Measurements from ENCODE around the gene TIPRL. TPM values are rescaled to one million over a fixed set of nuclear protein-coding genes. Genes with fewer than 3 reads are reported as not detected.
A peak's percentile ranks its signal among the peaks of the same experiment; 100 is the strongest.

TIPRL gene
- total and polyA plus RNA-seq, 9 of the 15 experiments (the other 6 are each of a cell fraction or from before 2014, with no cell fraction given): 41.4 to 90.2 (median 69.9) TPM

DNA sequence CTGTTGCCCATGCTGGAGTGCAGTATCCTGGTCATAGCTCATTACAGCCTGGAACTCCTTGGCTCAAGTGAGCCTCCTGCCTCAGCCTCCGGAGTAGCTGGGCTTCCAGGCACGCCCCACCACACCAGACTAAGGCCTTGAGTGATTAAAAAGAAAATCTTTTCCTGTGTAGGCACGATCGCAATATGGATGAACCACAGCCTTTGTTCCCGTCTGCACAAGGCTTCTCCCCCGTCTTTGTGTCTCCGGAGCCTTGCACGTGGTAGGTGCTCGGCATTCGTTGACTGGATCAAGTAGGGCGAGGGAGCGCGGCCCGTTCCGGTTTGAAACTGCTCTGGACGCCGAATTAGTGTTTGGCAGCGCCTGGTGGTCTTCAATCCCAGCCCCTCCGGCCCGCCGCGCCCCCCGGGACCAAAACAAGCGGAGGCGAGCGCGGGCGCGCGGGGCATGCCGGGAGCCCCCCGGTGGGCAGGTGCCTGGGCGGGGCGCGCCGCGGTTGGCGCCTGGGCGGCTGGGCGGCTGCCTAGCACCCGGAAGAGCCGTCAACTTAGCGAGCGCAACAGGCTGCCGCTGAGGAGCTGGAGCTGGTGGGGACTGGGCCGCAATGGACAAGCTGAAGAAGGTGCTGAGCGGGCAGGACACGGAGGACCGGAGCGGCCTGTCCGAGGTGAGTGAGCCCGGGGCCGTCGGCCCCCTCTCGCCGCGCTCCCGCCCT is 46.9 kb downstream of the TIPRL start, which contains the start of gene SFT2D2 (continued):
- TF ChIP-seq, protein P1, sequence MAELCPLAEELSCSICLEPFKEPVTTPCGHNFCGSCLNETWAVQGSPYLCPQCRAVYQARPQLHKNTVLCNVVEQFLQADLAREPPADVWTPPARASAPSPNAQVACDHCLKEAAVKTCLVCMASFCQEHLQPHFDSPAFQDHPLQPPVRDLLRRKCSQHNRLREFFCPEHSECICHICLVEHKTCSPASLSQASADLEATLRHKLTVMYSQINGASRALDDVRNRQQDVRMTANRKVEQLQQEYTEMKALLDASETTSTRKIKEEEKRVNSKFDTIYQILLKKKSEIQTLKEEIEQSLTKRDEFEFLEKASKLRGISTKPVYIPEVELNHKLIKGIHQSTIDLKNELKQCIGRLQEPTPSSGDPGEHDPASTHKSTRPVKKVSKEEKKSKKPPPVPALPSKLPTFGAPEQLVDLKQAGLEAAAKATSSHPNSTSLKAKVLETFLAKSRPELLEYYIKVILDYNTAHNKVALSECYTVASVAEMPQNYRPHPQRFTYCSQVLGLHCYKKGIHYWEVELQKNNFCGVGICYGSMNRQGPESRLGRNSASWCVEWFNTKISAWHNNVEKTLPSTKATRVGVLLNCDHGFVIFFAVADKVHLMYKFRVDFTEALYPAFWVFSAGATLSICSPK (IDR thresholded peaks at IDR 0.05; ENCODE audit: borderline replicate concordance): no peak
- TF ChIP-seq BRF1 (IDR thresholded peaks at IDR 0.05; ENCODE audit: borderline replicate concordance, extremely low read depth, insufficient read length) (no peak), MTA2 (IDR thresholded peaks at IDR 0.05; ENCODE audit: low read depth) (0 out of 2 replicates have a peak, but pooled peaks have one; percentile 8), HDAC3 (IDR thresholded peaks at IDR 0.05; ENCODE audit: borderline replicate concordance, partially characterized antibody) (no peak), FUS (optimal IDR thresholded peaks at IDR 0.05; ENCODE audit: low read depth, low read length) (no peak), ZNF77 (CRISPR knock-in tag; IDR thresholded peaks at IDR 0.05) (no peak), HNRNPUL1 (IDR thresholded peaks at IDR 0.05; ENCODE audit: low read length) (no peak), ARNT (IDR thresholded peaks at IDR 0.05) (0 out of 4 replicates have a peak, but pooled peaks of 1 of the 2 experiments have one; percentile 61), ZNF324 (CRISPR knock-in tag; IDR thresholded peaks at IDR 0.05) (no peak), ARID2 (IDR thresholded peaks at IDR 0.05) (no peak), TCF7 (IDR thresholded peaks at IDR 0.05; ENCODE audit: borderline replicate concordance) (peak; percentile 66; the same call in 1 of the 2 replicates)
- TF ChIP-seq, protein P2, sequence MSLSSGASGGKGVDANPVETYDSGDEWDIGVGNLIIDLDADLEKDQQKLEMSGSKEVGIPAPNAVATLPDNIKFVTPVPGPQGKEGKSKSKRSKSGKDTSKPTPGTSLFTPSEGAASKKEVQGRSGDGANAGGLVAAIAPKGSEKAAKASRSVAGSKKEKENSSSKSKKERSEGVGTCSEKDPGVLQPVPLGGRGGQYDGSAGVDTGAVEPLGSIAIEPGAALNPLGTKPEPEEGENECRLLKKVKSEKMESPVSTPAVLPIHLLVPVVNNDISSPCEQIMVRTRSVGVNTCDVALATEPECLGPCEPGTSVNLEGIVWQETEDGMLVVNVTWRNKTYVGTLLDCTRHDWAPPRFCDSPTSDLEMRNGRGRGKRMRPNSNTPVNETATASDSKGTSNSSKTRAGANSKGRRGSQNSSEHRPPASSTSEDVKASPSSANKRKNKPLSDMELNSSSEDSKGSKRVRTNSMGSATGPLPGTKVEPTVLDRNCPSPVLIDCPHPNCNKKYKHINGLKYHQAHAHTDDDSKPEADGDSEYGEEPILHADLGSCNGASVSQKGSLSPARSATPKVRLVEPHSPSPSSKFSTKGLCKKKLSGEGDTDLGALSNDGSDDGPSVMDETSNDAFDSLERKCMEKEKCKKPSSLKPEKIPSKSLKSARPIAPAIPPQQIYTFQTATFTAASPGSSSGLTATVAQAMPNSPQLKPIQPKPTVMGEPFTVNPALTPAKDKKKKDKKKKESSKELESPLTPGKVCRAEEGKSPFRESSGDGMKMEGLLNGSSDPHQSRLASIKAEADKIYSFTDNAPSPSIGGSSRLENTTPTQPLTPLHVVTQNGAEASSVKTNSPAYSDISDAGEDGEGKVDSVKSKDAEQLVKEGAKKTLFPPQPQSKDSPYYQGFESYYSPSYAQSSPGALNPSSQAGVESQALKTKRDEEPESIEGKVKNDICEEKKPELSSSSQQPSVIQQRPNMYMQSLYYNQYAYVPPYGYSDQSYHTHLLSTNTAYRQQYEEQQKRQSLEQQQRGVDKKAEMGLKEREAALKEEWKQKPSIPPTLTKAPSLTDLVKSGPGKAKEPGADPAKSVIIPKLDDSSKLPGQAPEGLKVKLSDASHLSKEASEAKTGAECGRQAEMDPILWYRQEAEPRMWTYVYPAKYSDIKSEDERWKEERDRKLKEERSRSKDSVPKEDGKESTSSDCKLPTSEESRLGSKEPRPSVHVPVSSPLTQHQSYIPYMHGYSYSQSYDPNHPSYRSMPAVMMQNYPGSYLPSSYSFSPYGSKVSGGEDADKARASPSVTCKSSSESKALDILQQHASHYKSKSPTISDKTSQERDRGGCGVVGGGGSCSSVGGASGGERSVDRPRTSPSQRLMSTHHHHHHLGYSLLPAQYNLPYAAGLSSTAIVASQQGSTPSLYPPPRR (CRISPR knock-in tag; IDR thresholded peaks at IDR 0.05; ENCODE audit: borderline replicate concordance): peak; percentile 83
- TF ChIP-seq, protein P3, sequence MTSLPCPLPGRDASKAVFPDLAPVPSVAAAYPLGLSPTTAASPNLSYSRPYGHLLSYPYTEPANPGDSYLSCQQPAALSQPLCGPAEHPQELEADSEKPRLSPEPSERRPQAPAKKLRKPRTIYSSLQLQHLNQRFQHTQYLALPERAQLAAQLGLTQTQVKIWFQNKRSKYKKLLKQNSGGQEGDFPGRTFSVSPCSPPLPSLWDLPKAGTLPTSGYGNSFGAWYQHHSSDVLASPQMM (CRISPR knock-in tag; IDR thresholded peaks at IDR 0.05): no peak
- TF ChIP-seq, protein P4, sequence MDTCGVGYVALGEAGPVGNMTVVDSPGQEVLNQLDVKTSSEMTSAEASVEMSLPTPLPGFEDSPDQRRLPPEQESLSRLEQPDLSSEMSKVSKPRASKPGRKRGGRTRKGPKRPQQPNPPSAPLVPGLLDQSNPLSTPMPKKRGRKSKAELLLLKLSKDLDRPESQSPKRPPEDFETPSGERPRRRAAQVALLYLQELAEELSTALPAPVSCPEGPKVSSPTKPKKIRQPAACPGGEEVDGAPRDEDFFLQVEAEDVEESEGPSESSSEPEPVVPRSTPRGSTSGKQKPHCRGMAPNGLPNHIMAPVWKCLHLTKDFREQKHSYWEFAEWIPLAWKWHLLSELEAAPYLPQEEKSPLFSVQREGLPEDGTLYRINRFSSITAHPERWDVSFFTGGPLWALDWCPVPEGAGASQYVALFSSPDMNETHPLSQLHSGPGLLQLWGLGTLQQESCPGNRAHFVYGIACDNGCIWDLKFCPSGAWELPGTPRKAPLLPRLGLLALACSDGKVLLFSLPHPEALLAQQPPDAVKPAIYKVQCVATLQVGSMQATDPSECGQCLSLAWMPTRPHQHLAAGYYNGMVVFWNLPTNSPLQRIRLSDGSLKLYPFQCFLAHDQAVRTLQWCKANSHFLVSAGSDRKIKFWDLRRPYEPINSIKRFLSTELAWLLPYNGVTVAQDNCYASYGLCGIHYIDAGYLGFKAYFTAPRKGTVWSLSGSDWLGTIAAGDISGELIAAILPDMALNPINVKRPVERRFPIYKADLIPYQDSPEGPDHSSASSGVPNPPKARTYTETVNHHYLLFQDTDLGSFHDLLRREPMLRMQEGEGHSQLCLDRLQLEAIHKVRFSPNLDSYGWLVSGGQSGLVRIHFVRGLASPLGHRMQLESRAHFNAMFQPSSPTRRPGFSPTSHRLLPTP (IDR thresholded peaks at IDR 0.05; ENCODE audit: borderline replicate concordance, extremely low read depth, insufficient read length): no peak
- TF ChIP-seq, protein P5, sequence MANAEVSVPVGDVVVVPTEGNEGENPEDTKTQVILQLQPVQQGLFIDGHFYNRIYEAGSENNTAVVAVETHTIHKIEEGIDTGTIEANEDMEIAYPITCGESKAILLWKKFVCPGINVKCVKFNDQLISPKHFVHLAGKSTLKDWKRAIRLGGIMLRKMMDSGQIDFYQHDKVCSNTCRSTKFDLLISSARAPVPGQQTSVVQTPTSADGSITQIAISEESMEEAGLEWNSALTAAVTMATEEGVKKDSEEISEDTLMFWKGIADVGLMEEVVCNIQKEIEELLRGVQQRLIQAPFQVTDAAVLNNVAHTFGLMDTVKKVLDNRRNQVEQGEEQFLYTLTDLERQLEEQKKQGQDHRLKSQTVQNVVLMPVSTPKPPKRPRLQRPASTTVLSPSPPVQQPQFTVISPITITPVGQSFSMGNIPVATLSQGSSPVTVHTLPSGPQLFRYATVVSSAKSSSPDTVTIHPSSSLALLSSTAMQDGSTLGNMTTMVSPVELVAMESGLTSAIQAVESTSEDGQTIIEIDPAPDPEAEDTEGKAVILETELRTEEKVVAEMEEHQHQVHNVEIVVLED (CRISPR knock-in tag; IDR thresholded peaks at IDR 0.05): peak; percentile 54
